Erythroblast (primary cell): Measurements from ENCODE around the gene TMEM119.
"Not testable (repeated sequence)": the region's sequence is repeated elsewhere in the genome, so short reads cannot be mapped to it uniquely, and the experiment has no call there.

Experiments used
- DNase-seq, 2 experiments: peaks; one replicate each; lab custom pipeline; 2025; lab: John Stamatoyannopoulos, UW
- GATA1 ChIP-seq: IDR thresholded peaks from 2 replicates; pipeline ENCODE4 v1.6.1; 2011; ENCODE audit warnings: low read depth, mild to moderate bottlenecking, control low read depth, low read length, moderate library complexity
- POLR2A ChIP-seq: IDR thresholded peaks from 2 replicates; pipeline ENCODE4 v1.6.1; 2011; ENCODE audit warnings: mild to moderate bottlenecking, low read length

Gene TMEM119

DNA sequence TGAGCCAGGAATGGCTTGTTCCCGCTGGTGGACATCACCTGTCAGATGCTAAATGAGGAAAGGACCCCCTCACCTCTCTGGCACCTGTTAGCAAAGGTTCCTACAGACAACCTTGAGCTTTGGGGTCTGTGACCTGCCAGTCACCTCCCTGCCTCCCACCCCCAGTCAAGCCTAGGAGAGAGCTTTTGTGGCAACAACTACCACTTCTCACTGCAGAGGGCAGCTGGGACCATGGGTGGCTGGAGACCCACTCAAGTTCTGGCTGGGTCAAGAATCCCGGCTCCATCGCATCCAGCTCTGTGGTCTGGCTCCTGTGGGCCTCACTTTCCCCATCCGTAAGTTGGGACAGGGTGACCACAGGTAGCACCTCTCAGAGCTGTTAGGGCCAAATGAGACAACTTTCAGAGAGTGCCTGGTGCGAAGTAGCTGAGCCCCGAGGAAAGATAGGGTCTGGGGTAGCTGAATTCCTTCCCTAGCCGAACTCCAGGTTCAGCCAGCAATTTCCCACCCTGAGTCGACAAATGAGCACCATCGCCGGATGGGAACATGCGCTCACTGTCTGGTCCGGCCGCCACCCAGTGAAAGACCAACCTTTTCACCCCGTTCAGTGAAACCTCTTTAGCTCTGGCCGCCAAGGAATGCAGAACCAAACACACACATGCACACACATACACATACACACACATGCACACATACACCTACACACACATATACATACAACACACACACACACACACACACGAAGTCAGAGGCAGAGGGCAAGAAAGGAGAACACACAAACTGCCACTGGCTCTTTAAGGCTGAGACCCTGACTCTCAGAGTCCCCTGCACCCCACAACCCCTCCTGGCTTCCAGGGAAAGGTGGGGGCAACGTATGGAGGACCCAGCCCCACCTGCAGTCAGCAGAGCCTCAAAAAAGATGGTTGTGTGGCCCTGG is 1.9 kb downstream of the TMEM119 start:
- DNase-seq = no peak
- TF ChIP-seq POLR2A (no peak), GATA1 (no peak)

DNA sequence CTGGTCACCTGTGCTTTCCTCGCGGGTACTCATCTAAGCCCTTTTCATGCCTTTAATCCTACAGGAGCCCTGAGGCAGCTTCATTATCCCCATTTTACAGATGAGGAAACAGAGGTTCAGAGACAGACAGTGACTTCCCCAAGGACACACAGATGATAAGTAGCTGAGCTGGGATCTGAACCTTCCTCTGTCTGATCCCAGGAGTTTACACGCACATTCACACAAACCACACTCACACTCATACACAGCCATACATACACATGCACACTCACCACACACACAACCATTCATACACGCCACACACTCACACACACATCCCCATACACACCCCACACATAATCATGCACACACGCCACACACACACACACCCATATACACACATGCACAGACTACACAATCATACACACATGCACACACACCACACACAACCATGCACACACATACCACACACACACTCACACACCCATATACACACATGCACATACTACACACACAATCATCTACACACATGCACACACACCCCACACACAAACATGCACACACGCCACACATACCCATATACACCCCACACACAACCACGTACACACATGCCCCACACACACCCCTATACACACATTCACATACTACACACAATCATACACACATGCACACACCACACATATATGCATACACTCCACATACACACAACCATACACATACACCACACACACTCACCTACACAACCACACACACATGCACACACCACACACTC is 2.7 kb downstream of the TMEM119 start:
- no peak for TF ChIP-seq GATA1
- TF ChIP-seq POLR2A = no peak
- DNase-seq = no peak

DNA sequence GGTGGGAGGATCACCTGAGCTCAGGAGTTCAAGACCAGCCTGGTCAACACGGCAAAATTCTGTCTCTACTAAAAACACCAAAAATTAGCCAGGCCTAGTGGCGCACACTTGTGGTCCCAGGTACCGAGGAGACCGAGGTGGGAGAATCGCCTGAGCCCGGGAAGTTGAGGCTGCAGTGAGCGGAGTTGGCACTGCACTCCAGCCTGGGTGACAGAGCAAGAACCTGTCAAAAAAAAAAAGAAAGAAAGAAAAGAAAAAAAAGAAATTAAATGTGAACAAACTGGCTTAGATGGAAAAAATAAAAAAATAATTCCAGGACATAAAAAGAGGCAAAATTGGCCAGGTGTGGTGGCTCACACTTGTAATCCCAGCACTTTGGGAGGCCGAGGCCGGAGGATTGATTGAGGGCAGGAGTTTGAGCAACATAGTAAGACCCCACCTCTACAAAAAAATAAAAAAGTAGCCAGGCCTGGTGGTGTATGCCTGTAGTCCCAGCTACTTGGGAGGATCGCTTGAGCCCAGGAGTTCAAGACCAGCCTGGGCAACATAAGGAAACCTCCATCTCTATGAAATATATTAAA is 3.5 kb downstream of the TMEM119 start:
- TF ChIP-seq POLR2A = no peak
- no peak for TF ChIP-seq GATA1
- DNase-seq = no peak

- no peak for TF ChIP-seq GATA1
- TF ChIP-seq POLR2A = no peak
- DNase-seq = no peak
Measured at GRCh38 chr12:108592033-108592909, 5.6 kb downstream of the TMEM119 start.

GRCh38 chr12:108591267-108591980 is 6.5 kb downstream of the TMEM119 start:
- no peak for DNase-seq
- TF ChIP-seq GATA1 = no peak
- no peak for TF ChIP-seq POLR2A

- DNase-seq = not testable (repeated sequence)
Measured at GRCh38 chr12:108590463-108590862, 7.4 kb downstream of the TMEM119 start.

GRCh38 chr12:108589840-108590229 is 8.0 kb downstream of the TMEM119 start:
- TF ChIP-seq GATA1 = no peak
- no peak for TF ChIP-seq POLR2A
- DNase-seq = no peak

DNA sequence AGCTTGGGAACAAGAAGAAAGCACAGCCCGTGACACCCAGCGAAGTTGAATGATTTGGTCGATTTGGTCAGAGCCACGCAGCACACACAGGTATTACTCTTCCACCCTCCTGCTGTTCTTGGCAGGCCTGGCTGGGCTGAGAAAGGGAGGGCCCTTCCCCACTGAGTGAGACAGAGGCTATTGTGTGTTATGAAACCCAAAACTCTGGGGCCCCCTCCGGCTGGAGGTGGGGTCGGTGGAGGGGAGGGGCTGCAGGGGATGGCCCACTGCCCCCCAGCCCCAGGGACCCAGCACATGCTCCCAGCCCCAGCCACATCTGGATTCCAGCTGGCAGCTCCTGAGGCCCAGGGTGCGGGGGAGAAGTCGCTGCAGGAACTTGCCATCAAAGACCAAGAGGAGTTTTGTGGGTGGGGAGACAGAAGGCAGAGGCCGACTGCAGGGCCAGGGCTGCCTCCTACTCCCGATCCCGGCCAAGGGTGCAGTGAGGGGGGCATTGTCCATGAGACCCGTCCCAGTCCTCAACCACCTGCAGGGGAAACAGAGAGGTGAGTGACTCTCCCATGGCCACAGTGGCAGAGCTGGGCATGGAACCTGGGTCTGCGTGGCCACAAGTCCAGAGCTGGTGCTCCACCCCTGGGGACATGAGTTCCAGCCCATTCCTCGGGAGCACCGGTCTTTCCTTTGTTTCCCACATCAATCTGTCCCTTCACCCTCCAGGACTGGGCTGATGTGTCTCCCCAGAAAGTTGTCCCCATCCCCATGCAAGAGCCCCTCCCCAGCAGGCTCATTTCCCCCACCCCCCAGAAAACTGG is 8.7 kb downstream of the TMEM119 start:
- TF ChIP-seq GATA1 (no peak), POLR2A (no peak)
- DNase-seq = no peak

DNA sequence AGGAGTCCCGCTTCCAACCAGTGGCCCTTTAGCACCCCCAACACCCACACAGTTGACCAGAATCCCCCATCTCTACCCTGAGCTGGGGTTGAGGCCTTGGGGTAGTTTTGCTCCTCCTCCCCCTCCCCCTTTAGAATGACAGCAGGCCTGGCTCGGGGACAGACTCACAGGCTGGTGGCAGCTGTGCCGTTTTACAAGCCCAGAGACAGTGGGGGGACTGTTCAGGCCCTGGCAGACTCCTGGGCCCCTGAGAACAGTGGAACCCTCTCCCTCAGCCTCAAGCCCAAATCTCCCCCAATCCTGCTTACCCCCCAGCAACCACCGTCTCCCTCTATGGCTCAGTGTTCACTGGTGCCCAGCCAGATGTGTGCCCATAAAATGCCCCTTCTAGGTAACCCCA is 10.1 kb downstream of the TMEM119 start:
- DNase-seq = no peak
- TF ChIP-seq GATA1 = no peak
- TF ChIP-seq POLR2A = no peak

- no peak for DNase-seq
- TF ChIP-seq GATA1 = no peak
- TF ChIP-seq POLR2A = no peak
Measured at GRCh38 chr12:108586306-108586705, 11.6 kb downstream of the TMEM119 start.

- DNase-seq = no peak
- no peak for TF ChIP-seq POLR2A
- TF ChIP-seq GATA1 = no peak
Measured at GRCh38 chr12:108585864-108586263, 12.0 kb downstream of the TMEM119 start.
